Loucy (cell line): ENCODE results near the gene ANKLE2.

Source experiments
- H2AFZ ChIP-seq: fragments of 200-600 bp; sonication (generic); 2 replicates; pipeline ENCODE4 v1.6.0; 2016; ENCODE audit warnings: antibody characterized with exemption, mild to moderate bottlenecking, low read length, moderate library complexity
- H3F3A ChIP-seq: fragments of 200-600 bp; 2 replicates; pipeline ENCODE4 v1.6.0; 2016; ENCODE audit warnings: antibody characterized with exemption, low read depth, mild to moderate bottlenecking
- H3K27me3 ChIP-seq: fragments of 200-600 bp; sonication (generic); 2 replicates; pipeline ENCODE4 v1.6.1; 2014; ENCODE audit warnings: low read length, mild to moderate bottlenecking; ENCODE audit not compliant: insufficient read depth, poor library complexity, severe bottlenecking
- H3K36me3 ChIP-seq: fragments of 200-600 bp; sonication (generic); 2 replicates; pipeline ENCODE4 v1.6.1; 2016; ENCODE audit warnings: low read length; ENCODE audit not compliant: insufficient read depth
- H3K4me1 ChIP-seq: fragments of 200-600 bp; sonication (generic); 2 replicates; pipeline ENCODE4 v1.5.1; 2014; ENCODE audit warnings: low read length, mild to moderate bottlenecking; ENCODE audit not compliant: insufficient read depth, poor library complexity, severe bottlenecking
- H3K4me2 ChIP-seq: fragments of 200-600 bp; sonication (generic); 2 replicates; pipeline ENCODE4 v1.6.0; 2014; ENCODE audit warnings: antibody characterized with exemption, low read length, low read depth, mild to moderate bottlenecking; ENCODE audit not compliant: poor library complexity, severe bottlenecking
- H3K4me3 ChIP-seq: fragments of 200-600 bp; sonication (generic); 2 replicates; pipeline ENCODE4 v1.5.1; 2014; ENCODE audit warnings: low read length, mild to moderate bottlenecking, mixed read lengths; ENCODE audit not compliant: poor library complexity, severe bottlenecking
- H3K79me2 ChIP-seq: fragments of 200-600 bp; sonication (generic); 2 replicates; pipeline ENCODE4 v1.6.1; 2014; ENCODE audit warnings: low read length; ENCODE audit not compliant: insufficient read depth
- H3K9ac ChIP-seq: fragments of 200-600 bp; sonication (generic); 2 replicates; pipeline ENCODE4 v1.6.0; 2014; ENCODE audit warnings: mild to moderate bottlenecking, low read depth, low read length, moderate library complexity; ENCODE audit not compliant: poor library complexity, severe bottlenecking
- H3K9me2 ChIP-seq: fragments of 200-600 bp; sonication (generic); replicated peaks from 2 replicates; pipeline ENCODE4 v1.6.1; 2016; ENCODE audit warnings: low read depth, low read length, mixed read lengths
- H3K9me3 ChIP-seq: fragments of 200-600 bp; sonication (generic); 2 replicates; pipeline ENCODE4 v1.6.1; 2014; ENCODE audit warnings: mild to moderate bottlenecking, antibody characterized with exemption, low read length, low read depth; ENCODE audit not compliant: insufficient read depth
- H4K20me1 ChIP-seq: fragments of 200-600 bp; sonication (generic); 2 replicates; pipeline ENCODE4 v1.6.0; 2014; ENCODE audit warnings: antibody characterized with exemption, low read length, mild to moderate bottlenecking; ENCODE audit not compliant: insufficient read depth, poor library complexity, severe bottlenecking
- CTCF ChIP-seq: fragments of 200-600 bp; sonication (generic); conservative IDR thresholded peaks from 2 replicates; pipeline ENCODE4 v1.5.1; 2014; ENCODE audit warnings: mild to moderate bottlenecking, antibody characterized with exemption, low read length
- EZH2phosphoT487 ChIP-seq: fragments of 200-600 bp; IDR thresholded peaks from 2 replicates; pipeline ENCODE4 v1.6.1; 2018; ENCODE audit warnings: antibody characterized with exemption, mild to moderate bottlenecking, moderate library complexity, borderline replicate concordance

ANKLE2 gene

GRCh38 chr12:132719954-132720324, 41.7 kb downstream of the ANKLE2 start:
- Histone ChIP-seq H3K27me3 (no peaks in the 10 kb centered on the region), H3K4me1 (no peaks in the 10 kb centered on the region), H3K36me3 (peaks cover 65% of the 10 kb centered on the region; the same call in 1 of the 2 replicates), H4K20me1 (peaks cover 3% of the 10 kb centered on the region), H2AFZ (no peak overlapping the region), H3F3A (no peaks in the 10 kb centered on the region), H3K9ac (no peak overlapping the region), H3K4me3 (no peak overlapping the region), H3K9me3 (no peaks in the 10 kb centered on the region), H3K9me2 (no peaks in the 10 kb centered on the region), H3K4me2 (no peak overlapping the region), H3K79me2 (no peaks in the 10 kb centered on the region)
- TF ChIP-seq CTCF, result no peak
- no peak for TF ChIP-seq EZH2phosphoT487

GRCh38 chr12:132719141-132719953, 42.3 kb downstream of the ANKLE2 start:
- Histone ChIP-seq H3K9ac (no peak overlapping the region), H3K79me2 (peaks cover 6% of the 10 kb centered on the region; the same call in 1 of the 2 replicates), H3K36me3 (peaks cover 65% of the 10 kb centered on the region; the same call in 1 of the 2 replicates), H3K27me3 (no peaks in the 10 kb centered on the region), H2AFZ (no peak overlapping the region), H3F3A (no peaks in the 10 kb centered on the region), H3K9me3 (no peaks in the 10 kb centered on the region), H3K4me3 (no peak overlapping the region), H4K20me1 (peaks cover 3% of the 10 kb centered on the region), H3K4me2 (no peak overlapping the region), H3K9me2 (no peaks in the 10 kb centered on the region), H3K4me1 (no peaks in the 10 kb centered on the region)
- no peak for TF ChIP-seq CTCF
- TF ChIP-seq EZH2phosphoT487, result no peak

GRCh38 chr12:132718644-132719043, 43.0 kb downstream of the ANKLE2 start:
- Histone ChIP-seq H3K79me2 (peaks cover 13% of the 10 kb centered on the region), H3K36me3 (peaks cover 58% of the 10 kb centered on the region; the same call in 1 of the 2 replicates), H4K20me1 (peaks cover 4% of the 10 kb centered on the region)

More at GRCh38 chr12:132718644-132719043, 43.0 kb downstream of the ANKLE2 start:
- H3K27me3 ChIP-seq, result no peaks in the 10 kb centered on the region
- no peaks in the 10 kb centered on the region for H3F3A ChIP-seq
- H2AFZ ChIP-seq, result no peak overlapping the region
- no peaks in the 10 kb centered on the region for H3K4me1 ChIP-seq
- TF ChIP-seq CTCF (no peak), EZH2phosphoT487 (no peak)
- no peaks in the 10 kb centered on the region for H3K9me3 ChIP-seq
- H3K4me3 ChIP-seq, result no peak overlapping the region
- H3K9me2 ChIP-seq, result no peaks in the 10 kb centered on the region
- H3K4me2 ChIP-seq, result no peak overlapping the region
- H3K9ac ChIP-seq, result no peak overlapping the region
